ENCODE measurements around the gene IL1B. TPM values are rescaled to one million over a fixed set of nuclear protein-coding genes. Genes with fewer than 3 reads are reported as not detected.
A peak's percentile ranks its signal among the peaks of the same experiment; 100 is the strongest.

Gene IL1B
- polyA plus RNA-seq, 2 donors: 1.9 to 4.3 TPM

DNA sequence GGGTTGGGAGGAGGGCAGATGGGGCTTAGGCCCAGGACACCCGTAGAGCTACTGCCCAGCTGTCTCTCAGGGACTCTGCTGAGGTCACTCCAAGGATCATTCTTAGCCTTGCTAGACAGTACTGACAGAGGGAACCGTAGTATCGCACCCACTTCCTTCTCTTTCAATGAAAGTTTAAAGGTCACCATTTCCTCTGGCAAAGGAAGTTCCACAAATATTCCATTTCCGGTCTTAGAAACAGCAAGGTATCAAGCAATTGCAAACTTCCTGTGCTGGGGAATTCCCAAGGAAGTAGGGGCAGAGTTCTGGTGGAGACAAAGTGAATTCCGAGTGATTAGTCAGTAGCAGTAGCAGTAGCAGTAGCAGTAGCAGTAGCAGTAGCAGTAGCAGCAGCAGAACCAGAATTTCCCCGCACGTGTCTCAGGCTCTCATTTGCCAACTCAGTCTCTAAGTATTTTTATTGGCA lies 24.7 kb downstream of the IL1B start:
- H3K4me1 ChIP-seq (ENCODE audit: control insufficient read depth in 2 of 2, insufficient read depth in 2 of 2, low read length in 1 of 2): peaks cover 2 to 5% of the 10 kb centered on the region in 2 donors
- H3K27me3 ChIP-seq (ENCODE audit: control insufficient read depth in 1 of 2, insufficient read depth in 2 of 2, low read length in 2 of 2): no peaks in the 10 kb centered on the region
- 38 to 41% methylated on average over 7 of the region's 7 CpGs for WGBS, 2 donors
- peak overlapping the region; percentile 42 to 83 for H3K27ac ChIP-seq (ENCODE audit: low read depth in 2 of 2, low read length in 1 of 2)
- no peak overlapping the region for H3K4me3 ChIP-seq (ENCODE audit: low read depth in 1 of 2, low read length in 2 of 2)
- no peaks in the 10 kb centered on the region for H3K36me3 ChIP-seq (ENCODE audit: control insufficient read depth in 2 of 2, insufficient read depth in 2 of 2, low read length in 1 of 2)
- H3K9me3 ChIP-seq (ENCODE audit: control insufficient read depth in 2 of 2, insufficient read depth in 1 of 2, low read depth in 1 of 2, low read length in 1 of 2): no peaks in the 10 kb centered on the region

DNA sequence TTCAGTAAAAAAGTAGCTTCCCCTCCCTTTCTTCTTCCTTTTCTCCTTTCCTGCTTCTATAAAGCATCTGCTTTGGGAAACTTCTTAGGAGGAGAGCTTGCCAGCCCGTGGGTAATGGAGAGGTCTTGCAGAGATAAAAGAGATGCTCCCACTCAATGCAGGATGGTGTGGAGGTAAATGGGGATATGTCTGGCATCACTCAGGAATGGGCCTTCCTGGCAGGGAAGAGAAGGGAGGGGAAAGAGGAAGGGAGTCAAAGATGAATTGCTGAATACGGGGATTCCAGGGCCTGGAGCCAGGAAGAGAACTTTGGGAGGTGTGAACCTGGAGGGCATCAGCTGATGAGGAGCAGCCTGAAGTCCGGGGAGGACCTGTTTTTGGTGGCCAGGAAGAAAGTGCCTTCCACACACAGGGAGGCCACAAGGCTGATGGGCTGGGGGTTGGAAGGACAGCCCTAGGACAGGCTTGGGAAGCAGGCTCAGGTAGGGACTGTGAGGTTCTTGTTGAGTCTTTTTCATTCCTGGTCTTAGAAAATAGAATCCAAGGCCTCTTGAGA lies 25.2 kb downstream of the IL1B start:
- WGBS, 2 donors: 60 to 64% methylated on average over 3 of the region's 3 CpGs

DNA sequence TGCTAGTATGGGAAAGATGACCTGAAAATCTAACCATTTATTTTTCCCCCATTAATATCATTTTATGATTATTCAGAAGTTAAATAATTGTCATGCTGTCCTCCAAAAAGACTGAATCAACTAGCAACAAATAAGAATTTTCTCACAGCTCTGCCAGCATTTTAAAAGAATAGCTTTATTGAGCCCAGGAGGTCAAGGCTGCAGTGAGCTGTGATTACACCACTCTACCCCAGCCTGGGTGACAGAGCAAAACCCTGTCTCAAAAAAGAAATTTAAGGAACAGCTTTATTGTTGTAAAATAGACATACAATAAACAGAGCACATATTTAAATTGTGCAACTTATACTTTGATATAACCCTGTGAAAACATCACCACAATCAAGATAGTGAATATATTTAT lies 27.5 kb downstream of the IL1B start:
- Histone ChIP-seq H3K9me3 (ENCODE audit: control insufficient read depth in 2 of 2, insufficient read depth in 1 of 2, low read depth in 1 of 2, low read length in 1 of 2) (peaks cover 0 to 3% of the 10 kb centered on the region in 2 donors), H3K4me1 (ENCODE audit: control insufficient read depth in 2 of 2, insufficient read depth in 2 of 2, low read length in 1 of 2) (peaks cover 2 to 11% of the 10 kb centered on the region in 2 donors), H3K27me3 (ENCODE audit: control insufficient read depth in 1 of 2, insufficient read depth in 2 of 2, low read length in 2 of 2) (no peaks in the 10 kb centered on the region), H3K36me3 (ENCODE audit: control insufficient read depth in 2 of 2, insufficient read depth in 2 of 2, low read length in 1 of 2) (no peaks in the 10 kb centered on the region), H3K27ac (ENCODE audit: low read depth in 2 of 2, low read length in 1 of 2) (no peak overlapping the region), H3K4me3 (ENCODE audit: low read depth in 1 of 2, low read length in 2 of 2) (no peak overlapping the region)

More for the DNA sequence above, 25.2 kb downstream of the IL1B start:
- no peaks in the 10 kb centered on the region for H3K27me3 ChIP-seq (ENCODE audit: control insufficient read depth in 1 of 2, insufficient read depth in 2 of 2, low read length in 2 of 2)
- H3K4me1 ChIP-seq (ENCODE audit: control insufficient read depth in 2 of 2, insufficient read depth in 2 of 2, low read length in 1 of 2): peaks cover 2 to 5% of the 10 kb centered on the region in 2 donors
- H3K4me3 ChIP-seq (ENCODE audit: low read depth in 1 of 2, low read length in 2 of 2): no peak overlapping the region
- H3K27ac ChIP-seq (ENCODE audit: low read depth in 2 of 2, low read length in 1 of 2): peak overlapping the region; percentile 42 to 83
- no peaks in the 10 kb centered on the region for H3K36me3 ChIP-seq (ENCODE audit: control insufficient read depth in 2 of 2, insufficient read depth in 2 of 2, low read length in 1 of 2)
- H3K9me3 ChIP-seq (ENCODE audit: control insufficient read depth in 2 of 2, insufficient read depth in 1 of 2, low read depth in 1 of 2, low read length in 1 of 2): no peaks in the 10 kb centered on the region

DNA sequence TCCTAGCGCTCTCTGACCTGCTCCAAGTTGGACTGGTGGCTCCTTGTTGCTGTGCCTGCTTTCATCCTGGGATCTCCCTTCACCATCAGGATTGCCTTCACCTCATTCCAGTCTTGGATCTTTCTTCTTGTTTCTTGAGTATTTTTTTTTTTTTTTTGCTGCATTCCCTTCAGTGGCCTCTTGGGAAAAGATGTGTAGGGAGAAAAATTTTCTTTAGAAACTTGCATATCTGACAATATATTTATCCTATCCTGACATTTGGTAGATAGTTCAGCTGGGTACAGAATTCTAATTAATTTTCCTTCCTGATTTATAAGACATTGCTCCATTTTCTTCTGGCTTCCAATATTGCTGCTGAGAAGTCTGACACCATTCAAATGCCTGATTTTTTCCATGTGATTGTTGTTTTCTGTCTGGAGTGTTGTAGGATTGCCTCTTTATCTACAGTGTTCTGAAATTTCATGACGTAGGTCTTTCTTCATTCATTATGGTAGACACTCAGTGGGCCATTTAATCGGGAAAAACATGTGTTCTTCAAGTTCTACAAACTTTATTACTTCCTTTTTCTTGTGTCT lies 29.3 kb downstream of the IL1B start:
- no peak overlapping the region for H3K27ac ChIP-seq (ENCODE audit: low read depth in 2 of 2, low read length in 1 of 2)
- WGBS, 2 donors: 97 to 98% methylated on average over 3 of the region's 3 CpGs
- no peak overlapping the region for H3K4me3 ChIP-seq (ENCODE audit: low read depth in 1 of 2, low read length in 2 of 2)
- H3K27me3 ChIP-seq (ENCODE audit: control insufficient read depth in 1 of 2, insufficient read depth in 2 of 2, low read length in 2 of 2): no peaks in the 10 kb centered on the region
- H3K4me1 ChIP-seq (ENCODE audit: control insufficient read depth in 2 of 2, insufficient read depth in 2 of 2, low read length in 1 of 2): peaks cover 2 to 11% of the 10 kb centered on the region in 2 donors
- H3K9me3 ChIP-seq (ENCODE audit: control insufficient read depth in 2 of 2, insufficient read depth in 1 of 2, low read depth in 1 of 2, low read length in 1 of 2): peaks cover 0 to 3% of the 10 kb centered on the region in 2 donors
- no peaks in the 10 kb centered on the region for H3K36me3 ChIP-seq (ENCODE audit: control insufficient read depth in 2 of 2, insufficient read depth in 2 of 2, low read length in 1 of 2)

DNA sequence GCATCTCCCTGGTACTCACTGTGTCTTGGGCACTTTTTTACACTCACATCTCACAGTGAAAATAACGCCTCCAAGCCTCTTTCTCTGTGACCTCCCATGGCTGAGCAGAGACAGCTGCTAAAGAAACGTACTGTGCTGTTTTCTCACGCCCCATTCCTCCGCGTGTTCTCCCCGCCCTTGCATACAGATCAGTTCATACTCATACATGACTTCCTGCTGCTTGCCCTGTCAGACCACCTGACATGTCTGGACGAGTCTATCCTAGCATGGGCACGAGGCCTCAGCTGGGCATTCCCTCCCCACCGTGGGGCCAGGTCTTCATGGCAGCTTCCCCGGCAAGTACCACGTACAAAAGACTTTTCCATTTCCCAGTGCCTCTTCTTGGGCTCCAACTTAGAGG lies 31.0 kb downstream of the IL1B start:
- no peaks in the 10 kb centered on the region for H3K36me3 ChIP-seq (ENCODE audit: control insufficient read depth in 2 of 2, insufficient read depth in 2 of 2, low read length in 1 of 2)
- peaks cover 0 to 6% of the 10 kb centered on the region in 2 donors for H3K4me1 ChIP-seq (ENCODE audit: control insufficient read depth in 2 of 2, insufficient read depth in 2 of 2, low read length in 1 of 2)
- 57% methylated on average over 11 of the region's 11 CpGs for WGBS, 2 donors
- peaks cover 0 to 3% of the 10 kb centered on the region in 2 donors for H3K9me3 ChIP-seq (ENCODE audit: control insufficient read depth in 2 of 2, insufficient read depth in 1 of 2, low read depth in 1 of 2, low read length in 1 of 2)
- H3K27ac ChIP-seq (ENCODE audit: low read depth in 2 of 2, low read length in 1 of 2): peak overlapping the region; percentile 8 to 59
- H3K27me3 ChIP-seq (ENCODE audit: control insufficient read depth in 1 of 2, insufficient read depth in 2 of 2, low read length in 2 of 2): no peaks in the 10 kb centered on the region
- no peak overlapping the region for H3K4me3 ChIP-seq (ENCODE audit: low read depth in 1 of 2, low read length in 2 of 2)

DNA sequence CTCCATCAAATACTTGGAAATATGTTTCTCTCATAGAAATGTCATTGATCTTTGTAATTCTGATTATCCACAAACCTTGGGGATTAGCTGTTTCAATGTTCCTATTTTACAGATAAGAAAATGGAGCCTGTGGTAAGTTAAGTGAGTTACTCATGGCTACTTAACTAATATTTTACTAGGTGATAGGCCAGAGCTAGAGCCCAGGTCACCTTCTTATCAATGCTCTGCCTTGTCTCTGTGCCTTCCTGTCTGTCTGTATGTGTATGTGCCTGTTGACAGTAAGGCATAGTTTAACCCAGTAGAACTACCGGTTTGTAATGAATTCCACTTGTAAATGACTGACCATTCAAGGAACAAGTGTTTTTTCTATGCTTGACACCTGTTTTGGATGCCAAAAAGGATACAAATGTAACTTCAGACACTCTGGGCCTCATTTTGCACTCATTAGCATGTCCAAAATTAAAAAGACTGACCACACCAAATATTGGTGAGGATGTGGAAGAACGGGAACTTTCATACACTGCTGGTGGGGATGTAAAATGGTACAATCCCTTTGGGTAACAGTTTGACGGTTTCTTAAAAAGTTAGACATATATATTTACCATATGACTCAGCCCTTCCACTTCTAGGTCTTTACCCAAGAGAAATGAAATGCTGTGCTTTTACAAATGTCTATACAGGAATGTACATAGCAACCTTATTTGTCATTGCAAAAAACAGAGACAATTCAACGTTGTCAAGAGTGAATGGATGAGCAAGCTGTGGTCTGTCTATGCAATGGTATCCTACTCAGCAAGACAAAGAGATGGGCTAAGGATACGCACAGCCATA lies 32.7 kb downstream of the IL1B start:
- WGBS, 2 donors: 64 to 66% methylated on average over 5 of the region's 5 CpGs

DNA sequence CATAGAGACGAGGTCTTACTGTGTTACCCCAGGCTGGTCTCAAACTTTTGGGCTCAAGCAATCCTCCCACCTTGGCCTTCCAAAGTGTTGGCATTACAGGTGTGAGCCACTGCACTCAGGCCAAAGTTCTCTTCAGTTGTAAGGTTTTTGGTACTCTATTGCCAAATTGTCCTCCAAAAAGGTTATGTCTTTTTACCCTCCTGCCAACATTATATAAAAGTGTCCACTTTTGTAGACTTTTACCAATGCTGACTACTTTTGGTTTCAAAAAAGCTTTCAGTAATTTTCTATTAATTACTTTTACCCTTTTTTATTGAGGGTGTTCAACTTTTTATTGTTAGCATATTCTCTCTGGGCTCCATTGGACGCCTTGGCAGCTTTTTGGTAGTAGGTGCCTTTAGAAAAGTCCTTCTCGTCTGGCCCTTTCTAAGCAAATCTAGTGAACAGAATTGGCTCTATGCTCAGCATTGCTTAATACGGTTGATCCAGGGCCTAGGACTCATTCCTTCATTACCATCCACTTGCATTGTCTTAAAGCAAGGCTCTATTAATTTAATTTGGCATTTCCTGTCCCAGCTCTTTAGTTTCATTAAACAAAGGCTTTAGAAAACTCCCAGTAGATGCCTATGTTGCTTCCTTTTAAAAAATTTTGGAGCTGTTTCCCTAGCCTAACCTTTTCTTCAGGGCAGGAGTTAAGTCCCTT lies 35.5 kb downstream of the IL1B start:
- Histone ChIP-seq H3K27ac (ENCODE audit: low read depth in 2 of 2, low read length in 1 of 2) (peak overlapping the region; percentile 26 to 55), H3K36me3 (ENCODE audit: control insufficient read depth in 2 of 2, insufficient read depth in 2 of 2, low read length in 1 of 2) (no peaks in the 10 kb centered on the region), H3K27me3 (ENCODE audit: control insufficient read depth in 1 of 2, insufficient read depth in 2 of 2, low read length in 2 of 2) (no peaks in the 10 kb centered on the region), H3K4me1 (ENCODE audit: control insufficient read depth in 2 of 2, insufficient read depth in 2 of 2, low read length in 1 of 2) (peaks cover 0 to 8% of the 10 kb centered on the region in 2 donors), H3K4me3 (ENCODE audit: low read depth in 1 of 2, low read length in 2 of 2) (no peak overlapping the region), H3K9me3 (ENCODE audit: control insufficient read depth in 2 of 2, insufficient read depth in 1 of 2, low read depth in 1 of 2, low read length in 1 of 2) (peaks cover 0 to 3% of the 10 kb centered on the region in 2 donors)
- 75 to 81% methylated on average over 4 of the region's 4 CpGs for WGBS, 2 donors

More for the DNA sequence above, 32.7 kb downstream of the IL1B start:
- Histone ChIP-seq H3K27me3 (ENCODE audit: control insufficient read depth in 1 of 2, insufficient read depth in 2 of 2, low read length in 2 of 2) (no peaks in the 10 kb centered on the region), H3K27ac (ENCODE audit: low read depth in 2 of 2, low read length in 1 of 2) (no peak overlapping the region), H3K4me1 (ENCODE audit: control insufficient read depth in 2 of 2, insufficient read depth in 2 of 2, low read length in 1 of 2) (peaks cover 0 to 6% of the 10 kb centered on the region in 2 donors), H3K36me3 (ENCODE audit: control insufficient read depth in 2 of 2, insufficient read depth in 2 of 2, low read length in 1 of 2) (no peaks in the 10 kb centered on the region), H3K9me3 (ENCODE audit: control insufficient read depth in 2 of 2, insufficient read depth in 1 of 2, low read depth in 1 of 2, low read length in 1 of 2) (peaks cover 0 to 3% of the 10 kb centered on the region in 2 donors), H3K4me3 (ENCODE audit: low read depth in 1 of 2, low read length in 2 of 2) (no peak overlapping the region)

DNA sequence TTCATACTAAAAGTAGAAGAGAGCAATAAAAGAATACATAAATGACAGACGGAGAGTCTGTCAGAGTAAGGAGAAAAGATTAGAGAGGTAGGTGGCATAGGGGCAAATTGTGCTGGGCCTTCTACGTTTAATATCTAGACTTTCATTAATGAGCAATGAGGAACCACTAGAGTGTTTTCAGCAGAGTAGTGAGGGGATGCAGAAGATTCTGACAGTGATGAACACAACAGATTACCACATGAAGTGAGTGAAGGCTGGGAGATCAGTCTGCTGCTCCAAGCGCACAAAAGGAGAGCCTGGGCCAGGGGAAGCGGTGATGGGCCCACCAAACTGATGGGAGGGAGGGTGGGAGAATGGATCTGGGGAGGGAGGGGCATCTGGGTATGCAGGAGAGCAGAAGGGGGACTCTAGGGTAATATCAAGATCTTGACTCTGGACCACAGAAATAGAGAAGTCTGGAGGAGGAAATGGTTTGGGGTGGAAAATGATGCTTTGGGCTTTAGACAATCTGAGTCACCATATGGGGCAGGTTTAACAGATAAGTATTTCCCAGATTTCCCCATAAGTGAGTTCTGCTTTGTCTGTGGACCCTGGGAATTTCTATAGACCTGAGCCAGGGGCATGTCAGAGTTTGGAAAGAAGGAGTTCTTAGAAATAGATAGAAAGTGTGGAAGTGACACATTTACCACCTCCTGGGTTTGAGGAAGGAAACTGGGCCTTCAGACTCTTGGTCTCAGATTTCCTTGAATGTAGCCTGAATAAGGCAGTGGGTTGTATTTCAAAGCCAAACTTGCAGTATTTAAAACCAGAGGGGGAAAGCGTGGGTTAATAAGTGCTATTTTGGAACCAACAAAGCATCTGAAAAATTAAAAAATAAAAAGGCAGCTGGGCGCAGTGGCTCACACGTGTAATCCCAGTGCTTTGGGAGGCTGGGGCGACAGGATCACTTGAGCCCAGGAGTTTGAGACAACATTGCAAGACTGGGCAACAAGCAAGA lies 37.3 kb downstream of the IL1B start:
- no peak overlapping the region for H3K4me3 ChIP-seq (ENCODE audit: low read depth in 1 of 2, low read length in 2 of 2)
- WGBS, 2 donors: 73 to 75% methylated on average over 8 of the region's 8 CpGs
- no peaks in the 10 kb centered on the region for H3K36me3 ChIP-seq (ENCODE audit: control insufficient read depth in 2 of 2, insufficient read depth in 2 of 2, low read length in 1 of 2)
- H3K27ac ChIP-seq (ENCODE audit: low read depth in 2 of 2, low read length in 1 of 2): no peak overlapping the region
- H3K27me3 ChIP-seq (ENCODE audit: control insufficient read depth in 1 of 2, insufficient read depth in 2 of 2, low read length in 2 of 2): no peaks in the 10 kb centered on the region
- H3K4me1 ChIP-seq (ENCODE audit: control insufficient read depth in 2 of 2, insufficient read depth in 2 of 2, low read length in 1 of 2): peaks cover 0 to 5% of the 10 kb centered on the region in 2 donors
- no peaks in the 10 kb centered on the region for H3K9me3 ChIP-seq (ENCODE audit: control insufficient read depth in 2 of 2, insufficient read depth in 1 of 2, low read depth in 1 of 2, low read length in 1 of 2)
